SK-N-SH (cell line): ENCODE results near the gene EYA2. TPM values are rescaled to one million over a fixed set of nuclear protein-coding genes. Genes with fewer than 3 reads are reported as not detected.

Experiments used
- CTCF ChIA-PET: fragments of 300-600, 350-600 bp; formaldehyde crosslinking; extraction: SDS; loops from one replicate; lab custom pipeline; 2021; lab: Yijun Ruan, JAX
- POLR2A ChIA-PET: fragments of 350-600 bp; sonication (Branson Sonifier 250); formaldehyde crosslinking; extraction: SDS; loops from one replicate; lab custom pipeline; 2020; ENCODE audit warnings: antibody characterized with exemption, inconsistent platforms; lab: Yijun Ruan, JAX
- DNase-seq: peaks from one replicate; pipeline ENCODE4 v3.0.0; 2012
- H2AFZ ChIP-seq: fragments of 200-600 bp; sonication (generic); 2 replicates; pipeline ENCODE4 v1.8.1; 2016; ENCODE audit warnings: antibody characterized with exemption, mild to moderate bottlenecking, low read depth
- H3F3A ChIP-seq: fragments of 200-600 bp; sonication (generic); replicated peaks from 2 replicates; pipeline ENCODE3; 2016; ENCODE audit warnings: antibody characterized with exemption, mild to moderate bottlenecking; ENCODE audit not compliant: insufficient read depth
- H3K27ac ChIP-seq, 2 experiments: fragments of 200-500 bp in 1 of 2; fragments of 200-600 bp in 1 of 2; sonication (Bioruptor generic) in 1 of 2; sonication (generic), shearing (Covaris generic) in 1 of 2; 2 replicates each; pipeline versions ENCODE4 v1.5.1 to v1.6.1; 2014 to 2016; ENCODE audit warnings: low read depth in 2 of 2, inconsistent platforms in 1 of 2, low read length in 1 of 2, mild to moderate bottlenecking in 1 of 2, mixed read lengths in 1 of 2
- H3K27me3 ChIP-seq: fragments of 200-600 bp; sonication (generic), shearing (Covaris generic); 2 replicates; pipeline ENCODE4 v1.6.1; 2016; ENCODE audit warnings: mixed run types; ENCODE audit not compliant: insufficient read depth
- H3K36me3 ChIP-seq, 2 experiments: fragments of 200-500 bp in 1 of 2; fragments of 200-600 bp in 1 of 2; sonication (Bioruptor generic) in 1 of 2; sonication (generic) in 1 of 2; replicated peaks in 1 of 2; 2 replicates each; pipeline versions ENCODE3 to v1.5.1; 2014 to 2016; ENCODE audit warnings: low read length in 1 of 2, mild to moderate bottlenecking in 1 of 2; ENCODE audit not compliant: insufficient read depth in 2 of 2, control insufficient read depth in 1 of 2
- H3K4me1 ChIP-seq, 2 experiments: fragments of 200-500 bp in 1 of 2; fragments of 200-600 bp in 1 of 2; sonication (Bioruptor generic) in 1 of 2; sonication (generic), shearing (Covaris generic) in 1 of 2; 2 replicates each; pipeline versions ENCODE4 v1.5.1 to v1.6.1; 2014 to 2016; ENCODE audit warnings: low read depth in 1 of 2, low read length in 1 of 2, mixed run types in 1 of 2; ENCODE audit not compliant: insufficient read depth in 2 of 2, control insufficient read depth in 1 of 2
- H3K4me2 ChIP-seq: fragments of 200-600 bp; sonication (generic), shearing (Covaris generic); 2 replicates; pipeline ENCODE4 v1.6.1; 2017; ENCODE audit warnings: mixed run types
- H3K4me3 ChIP-seq, 2 experiments: fragments of 200-500 bp in 1 of 2; fragments of 200-600 bp in 1 of 2; sonication (Bioruptor generic) in 1 of 2; sonication (generic), shearing (Covaris generic) in 1 of 2; 2 replicates each; pipeline versions ENCODE4 v1.5.1 to v1.8.1; 2014 to 2016; ENCODE audit warnings: low read depth in 2 of 2, inconsistent platforms in 1 of 2, low read length in 1 of 2, mild to moderate bottlenecking in 1 of 2, mixed read lengths in 1 of 2, moderate library complexity in 1 of 2
- H3K79me2 ChIP-seq: fragments of 200-600 bp; sonication (generic); 2 replicates; pipeline ENCODE4 v1.8.1; 2017; ENCODE audit warnings: mild to moderate bottlenecking; ENCODE audit not compliant: insufficient read depth
- H3K9ac ChIP-seq: fragments of 200-600 bp; sonication (generic); 2 replicates; pipeline ENCODE4 v1.6.1; 2017; ENCODE audit warnings: mixed run types
- H3K9me2 ChIP-seq: fragments of 200-600 bp; sonication (generic); 2 replicates; pipeline ENCODE4 v1.6.1; 2017; ENCODE audit warnings: mixed run types
- H3K9me3 ChIP-seq: fragments of 200-600 bp; sonication (generic); 2 replicates; pipeline ENCODE4 v1.6.1; 2017; ENCODE audit warnings: mixed run types, mild to moderate bottlenecking, moderate library complexity
- H4K20me1 ChIP-seq: fragments of 200-600 bp; sonication (generic); 2 replicates; pipeline ENCODE4 v1.6.1; 2017; ENCODE audit warnings: mild to moderate bottlenecking, mixed run types; ENCODE audit not compliant: insufficient read depth
- CHD2 ChIP-seq: fragments of 150-350 bp; IDR thresholded peaks from 2 replicates; pipeline ENCODE4 v1.6.1; 2018; ENCODE audit warnings: low read length; ENCODE audit not compliant: partially characterized antibody
- ELF1 ChIP-seq: IDR thresholded peaks from 2 replicates; pipeline ENCODE4 v1.4.0; 2012
- FOSL2 ChIP-seq: IDR thresholded peaks from 2 replicates; pipeline ENCODE4 v1.4.0; 2012; ENCODE audit warnings: low read depth, mild to moderate bottlenecking, moderate library complexity, borderline replicate concordance
- FOXJ3 ChIP-seq: sonication (generic); formaldehyde crosslinking; IDR thresholded peaks from 2 replicates; pipeline ENCODE4 v1.5.1; 2020; ENCODE audit warnings: mild to moderate bottlenecking, missing genetic modification reagents
- FOXM1 ChIP-seq: IDR thresholded peaks from 2 replicates; pipeline ENCODE4 v1.4.0; 2012; ENCODE audit warnings: low read depth, mild to moderate bottlenecking
- MEF2A ChIP-seq: IDR thresholded peaks from 2 replicates; pipeline ENCODE4 v1.4.0; 2012; ENCODE audit warnings: low read depth, borderline replicate concordance
- NFIC ChIP-seq: IDR thresholded peaks from 2 replicates; pipeline ENCODE4 v1.4.0; 2012; ENCODE audit warnings: borderline replicate concordance
- RAD21 ChIP-seq: IDR thresholded peaks from 2 replicates; pipeline ENCODE4 v1.6.1; 2012; ENCODE audit warnings: mild to moderate bottlenecking, low read length
- RFX5 ChIP-seq: IDR thresholded peaks from 2 replicates; pipeline ENCODE4 v1.6.1; 2012; ENCODE audit warnings: mild to moderate bottlenecking, improper control_type of control experiment, low read length
- RXRA ChIP-seq: IDR thresholded peaks from 2 replicates; pipeline ENCODE4 v1.4.0; 2012; ENCODE audit warnings: low read depth, mild to moderate bottlenecking, borderline replicate concordance
- SIN3A ChIP-seq: IDR thresholded peaks from 2 replicates; pipeline ENCODE4 v1.6.1; 2012; ENCODE audit warnings: low read depth, mild to moderate bottlenecking, low read length, moderate library complexity, borderline replicate concordance
- SMC3 ChIP-seq: IDR thresholded peaks from 2 replicates; pipeline ENCODE4 v1.6.1; 2012; ENCODE audit warnings: low read depth, low read length, improper control_type of control experiment
- TAF1 ChIP-seq: IDR thresholded peaks from 2 replicates; pipeline ENCODE4 v1.6.1; 2012; ENCODE audit warnings: low read depth, mild to moderate bottlenecking, low read length, moderate library complexity, borderline replicate concordance
- TCF12 ChIP-seq: IDR thresholded peaks from 2 replicates; pipeline ENCODE4 v1.4.0; 2012
- TEAD4 ChIP-seq: IDR thresholded peaks from 2 replicates; pipeline ENCODE4 v1.4.0; 2012; ENCODE audit warnings: mild to moderate bottlenecking, borderline replicate concordance; ENCODE audit not compliant: insufficient read depth
- WGBS: methylation state at CpG from one replicate; pipeline ENCODE4 v1.1.6; 2017; ENCODE audit warnings: low lambda C conversion rate; 5-methylcytosine and 5-hydroxymethylcytosine counted together
- polyA plus RNA-seq, 3 experiments: library from polyadenylated mRNA; depleted of rRNA; stranded (reverse); fragments of >200 nt; gene quantifications; 2 replicates each; pipeline ENCODE4 v1.2.3, GENCODE V29; 2012
- TF ChIP-seq, protein P1 (sequence below): IDR thresholded peaks from 2 replicates; pipeline ENCODE4 v1.4.0; 2012; ENCODE audit warnings: low read depth, borderline replicate concordance
- TF ChIP-seq, protein P2 (sequence below): fragments of 200-600 bp; sonication (generic); IDR thresholded peaks from 2 replicates; pipeline ENCODE4 v1.6.1; 2017; ENCODE audit warnings: antibody characterized with exemption, mild to moderate bottlenecking, moderate library complexity
- TF ChIP-seq, protein P3 (sequence below): IDR thresholded peaks from 2 replicates; pipeline ENCODE4 v1.4.0; 2012; ENCODE audit warnings: low read depth

The EYA2 gene
- polyA plus RNA-seq, 1 of the 3 experiments (the other 2 are of a cell fraction) = 0.05 TPM

DNA sequence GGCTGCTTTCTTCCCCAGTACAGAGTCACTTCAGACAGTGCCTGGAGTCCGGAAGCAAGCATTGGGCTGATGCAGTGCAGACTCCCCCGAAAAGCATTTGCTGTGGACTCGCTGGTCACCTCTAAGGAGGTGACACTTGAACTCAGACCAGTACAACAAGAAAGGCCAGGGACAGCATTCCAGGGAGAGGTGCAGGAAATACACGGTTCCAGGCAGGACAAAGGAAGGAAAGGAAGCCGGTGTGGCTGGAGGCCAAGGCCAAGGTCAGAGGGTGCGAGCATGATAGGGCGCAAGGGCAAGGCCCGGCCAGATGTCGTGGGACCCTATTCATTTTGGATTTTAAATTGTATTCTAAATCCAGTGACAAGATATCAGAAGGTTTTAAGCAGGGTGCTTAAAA is 300.9 kb downstream of the EYA2 start:
- H4K20me1 ChIP-seq = no peaks in the 10 kb centered on the region
- no peaks in the 10 kb centered on the region for H3F3A ChIP-seq
- H3K27me3 ChIP-seq = no peaks in the 10 kb centered on the region
- H3K4me3 ChIP-seq = no peak overlapping the region
- no peaks in the 10 kb centered on the region for H3K9me3 ChIP-seq
- H3K9ac ChIP-seq = no peak overlapping the region
- H2AFZ ChIP-seq = no peak overlapping the region
- TF ChIP-seq FOSL2 (no peak), NFIC (no peak), ELF1 (no peak), FOXM1 (no peak), TAF1 (no peak), RAD21 (no peak), RXRA (no peak), MEF2A (no peak), TEAD4 (no peak)
- TF ChIP-seq, protein P1, sequence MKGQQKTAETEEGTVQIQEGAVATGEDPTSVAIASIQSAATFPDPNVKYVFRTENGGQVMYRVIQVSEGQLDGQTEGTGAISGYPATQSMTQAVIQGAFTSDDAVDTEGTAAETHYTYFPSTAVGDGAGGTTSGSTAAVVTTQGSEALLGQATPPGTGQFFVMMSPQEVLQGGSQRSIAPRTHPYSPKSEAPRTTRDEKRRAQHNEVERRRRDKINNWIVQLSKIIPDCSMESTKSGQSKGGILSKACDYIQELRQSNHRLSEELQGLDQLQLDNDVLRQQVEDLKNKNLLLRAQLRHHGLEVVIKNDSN = no peak
- H3K27ac ChIP-seq = no peak overlapping the region
- no peaks in the 10 kb centered on the region for H3K9me2 ChIP-seq
- no peaks in the 10 kb centered on the region for H3K36me3 ChIP-seq
- H3K4me1 ChIP-seq = peaks cover 0 to 2% of the 10 kb centered on the region in 2 experiments; a peak in 1 of 4 replicates
- WGBS = 77% methylated on average over 9 of the region's 9 CpGs
- H3K79me2 ChIP-seq = no peaks in the 10 kb centered on the region
- POLR2A ChIA-PET = no interaction called here
- CTCF ChIA-PET = interaction anchor here (1.0 to 16.2 kb wide), 4 partner anchors 88 to 482 kb away, joined by 3 to 323 read pairs (median 4); no protein-coding TSS in a partner anchor
- no peak overlapping the region for H3K4me2 ChIP-seq
- no peak for DNase-seq

DNA sequence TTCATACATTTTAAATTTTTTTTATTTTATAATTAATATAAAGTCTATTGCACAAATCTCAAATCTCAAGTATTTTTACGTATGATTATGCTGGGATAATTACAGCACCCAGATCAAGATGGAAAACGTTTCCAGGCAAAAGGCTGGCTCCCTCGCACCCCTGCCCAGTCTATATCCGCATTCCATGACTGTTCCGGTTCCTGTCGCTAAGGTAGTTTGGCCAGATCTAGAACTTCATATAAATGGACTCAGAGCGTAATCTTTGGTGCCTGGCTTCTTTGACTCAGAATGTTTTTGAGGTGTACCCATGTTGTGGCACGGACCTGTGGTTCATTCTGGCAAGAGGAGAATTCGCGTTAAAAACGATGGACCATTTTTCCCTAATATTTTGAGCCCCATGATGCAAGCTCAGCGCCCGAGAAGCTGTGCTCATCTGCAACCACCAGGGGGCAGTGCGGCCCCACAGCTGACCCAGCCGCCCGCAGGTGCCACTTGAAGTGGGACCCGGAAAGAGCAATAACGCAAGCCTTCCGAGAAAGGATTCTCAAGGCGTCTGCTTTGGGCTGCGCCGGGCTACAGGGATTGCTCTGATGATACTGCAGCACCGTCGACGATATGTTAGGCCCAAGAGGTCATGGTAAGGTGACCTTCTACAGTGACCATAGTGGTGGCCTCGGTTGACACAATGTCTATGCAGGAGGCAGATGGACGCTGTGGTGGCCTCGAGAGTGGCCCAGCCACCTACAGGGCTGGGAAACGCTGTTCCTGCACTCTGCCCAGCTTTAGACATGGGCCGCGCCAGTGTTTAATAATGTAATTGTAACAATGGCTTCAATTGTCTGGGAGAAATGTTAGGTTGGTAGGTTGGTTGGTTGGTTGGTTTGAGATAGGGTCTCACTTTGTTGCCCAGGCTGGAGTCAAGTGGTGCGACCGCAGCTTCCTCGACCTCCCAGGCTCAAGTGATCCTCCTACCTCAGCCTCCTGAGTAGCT is 301.7 kb downstream of the EYA2 start:
- Histone ChIP-seq H3K9me3 (no peaks in the 10 kb centered on the region), H3K4me2 (no peak overlapping the region), H4K20me1 (no peaks in the 10 kb centered on the region), H2AFZ (no peak overlapping the region; the same call in 1 of the 2 replicates), H3F3A (no peaks in the 10 kb centered on the region), H3K36me3 (no peaks in the 10 kb centered on the region), H3K9me2 (no peaks in the 10 kb centered on the region), H3K4me1 (peaks cover 0 to 2% of the 10 kb centered on the region in 2 experiments; a peak in 1 of 4 replicates), H3K79me2 (no peaks in the 10 kb centered on the region), H3K27me3 (no peaks in the 10 kb centered on the region), H3K9ac (no peak overlapping the region), H3K27ac (no peak overlapping the region), H3K4me3 (no peak overlapping the region; a peak in 1 of 4 replicates)
- peak; percentile 83 for DNase-seq
- ChIA-PET CTCF (interaction anchor here (0.6 to 16.2 kb wide), 40 partner anchors 9 to 1386 kb away, joined by 3 to 323 read pairs (median 4); no protein-coding TSS in a partner anchor), POLR2A (interaction anchor here (1.0 kb wide), 1 partner anchor 305 kb away, joined by 3 read pairs; the partner anchor contains the start of gene NCOA3)
- TF ChIP-seq, protein P1 = no peak
- TF ChIP-seq, protein P2, sequence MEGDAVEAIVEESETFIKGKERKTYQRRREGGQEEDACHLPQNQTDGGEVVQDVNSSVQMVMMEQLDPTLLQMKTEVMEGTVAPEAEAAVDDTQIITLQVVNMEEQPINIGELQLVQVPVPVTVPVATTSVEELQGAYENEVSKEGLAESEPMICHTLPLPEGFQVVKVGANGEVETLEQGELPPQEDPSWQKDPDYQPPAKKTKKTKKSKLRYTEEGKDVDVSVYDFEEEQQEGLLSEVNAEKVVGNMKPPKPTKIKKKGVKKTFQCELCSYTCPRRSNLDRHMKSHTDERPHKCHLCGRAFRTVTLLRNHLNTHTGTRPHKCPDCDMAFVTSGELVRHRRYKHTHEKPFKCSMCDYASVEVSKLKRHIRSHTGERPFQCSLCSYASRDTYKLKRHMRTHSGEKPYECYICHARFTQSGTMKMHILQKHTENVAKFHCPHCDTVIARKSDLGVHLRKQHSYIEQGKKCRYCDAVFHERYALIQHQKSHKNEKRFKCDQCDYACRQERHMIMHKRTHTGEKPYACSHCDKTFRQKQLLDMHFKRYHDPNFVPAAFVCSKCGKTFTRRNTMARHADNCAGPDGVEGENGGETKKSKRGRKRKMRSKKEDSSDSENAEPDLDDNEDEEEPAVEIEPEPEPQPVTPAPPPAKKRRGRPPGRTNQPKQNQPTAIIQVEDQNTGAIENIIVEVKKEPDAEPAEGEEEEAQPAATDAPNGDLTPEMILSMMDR = peak; percentile 94
- no peak for TF ChIP-seq TCF12
- TF ChIP-seq SIN3A = no peak
- no peak for TF ChIP-seq CHD2
- TF ChIP-seq, protein P3, sequence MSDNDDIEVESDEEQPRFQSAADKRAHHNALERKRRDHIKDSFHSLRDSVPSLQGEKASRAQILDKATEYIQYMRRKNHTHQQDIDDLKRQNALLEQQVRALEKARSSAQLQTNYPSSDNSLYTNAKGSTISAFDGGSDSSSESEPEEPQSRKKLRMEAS = no peak
- TF ChIP-seq RAD21 = peak; percentile 93
- peak; percentile 19; the same call in 1 of the 2 replicates for TF ChIP-seq RFX5
- peak; percentile 95 for TF ChIP-seq SMC3
- no peak for TF ChIP-seq FOXJ3 (CRISPR knock-in tag)
- 44% methylated on average over 34 of the region's 34 CpGs for WGBS
